ENCODE results near the gene ZDHHC20. TPM values are rescaled to one million over a fixed set of nuclear protein-coding genes. Genes with fewer than 3 reads are reported as not detected.
A peak's percentile ranks its signal among the peaks of the same experiment; 100 is the strongest.

The ZDHHC20 gene
- total RNA-seq, 1 donor from 2014 or later, result 14.0 TPM

DNA sequence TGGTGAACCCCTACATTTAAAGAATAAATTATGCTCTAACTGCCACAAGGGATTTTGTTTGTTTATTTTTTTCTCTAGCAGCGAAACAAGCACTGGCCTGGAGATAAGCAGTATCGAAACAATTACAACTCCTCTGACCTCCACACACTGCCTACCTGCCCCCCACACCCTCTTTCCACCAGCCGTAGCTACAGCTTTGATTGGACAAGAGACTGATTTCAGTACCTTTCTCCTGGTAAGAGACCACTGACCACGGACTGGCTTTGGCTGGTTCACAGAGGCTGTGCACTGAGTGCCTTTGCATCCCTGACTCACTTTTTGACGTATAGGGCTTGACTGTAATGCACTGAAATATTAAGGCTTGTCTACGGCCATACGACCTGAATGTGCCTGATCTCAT lies 7.4 kb upstream of the ZDHHC20 start:
- no peaks in the 10 kb centered on the region for H3K27me3 ChIP-seq (ENCODE audit: low read depth)
- TF ChIP-seq, protein P1, sequence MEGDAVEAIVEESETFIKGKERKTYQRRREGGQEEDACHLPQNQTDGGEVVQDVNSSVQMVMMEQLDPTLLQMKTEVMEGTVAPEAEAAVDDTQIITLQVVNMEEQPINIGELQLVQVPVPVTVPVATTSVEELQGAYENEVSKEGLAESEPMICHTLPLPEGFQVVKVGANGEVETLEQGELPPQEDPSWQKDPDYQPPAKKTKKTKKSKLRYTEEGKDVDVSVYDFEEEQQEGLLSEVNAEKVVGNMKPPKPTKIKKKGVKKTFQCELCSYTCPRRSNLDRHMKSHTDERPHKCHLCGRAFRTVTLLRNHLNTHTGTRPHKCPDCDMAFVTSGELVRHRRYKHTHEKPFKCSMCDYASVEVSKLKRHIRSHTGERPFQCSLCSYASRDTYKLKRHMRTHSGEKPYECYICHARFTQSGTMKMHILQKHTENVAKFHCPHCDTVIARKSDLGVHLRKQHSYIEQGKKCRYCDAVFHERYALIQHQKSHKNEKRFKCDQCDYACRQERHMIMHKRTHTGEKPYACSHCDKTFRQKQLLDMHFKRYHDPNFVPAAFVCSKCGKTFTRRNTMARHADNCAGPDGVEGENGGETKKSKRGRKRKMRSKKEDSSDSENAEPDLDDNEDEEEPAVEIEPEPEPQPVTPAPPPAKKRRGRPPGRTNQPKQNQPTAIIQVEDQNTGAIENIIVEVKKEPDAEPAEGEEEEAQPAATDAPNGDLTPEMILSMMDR (IDR thresholded peaks at IDR 0.05; ENCODE audit: borderline replicate concordance), result no peak
- intact Hi-C loops (cut with micrococcal nuclease), result no loop called here
- no peak overlapping the region for H3K27ac ChIP-seq (replicated peaks)
- H3K36me3 ChIP-seq, result no peaks in the 10 kb centered on the region
- no peaks in the 10 kb centered on the region for H3K4me1 ChIP-seq
- H3K4me3 ChIP-seq, result no peak overlapping the region
- peaks cover 14% of the 10 kb centered on the region for H3K9me3 ChIP-seq (replicated peaks)
- DNase-seq, result no peak

DNA sequence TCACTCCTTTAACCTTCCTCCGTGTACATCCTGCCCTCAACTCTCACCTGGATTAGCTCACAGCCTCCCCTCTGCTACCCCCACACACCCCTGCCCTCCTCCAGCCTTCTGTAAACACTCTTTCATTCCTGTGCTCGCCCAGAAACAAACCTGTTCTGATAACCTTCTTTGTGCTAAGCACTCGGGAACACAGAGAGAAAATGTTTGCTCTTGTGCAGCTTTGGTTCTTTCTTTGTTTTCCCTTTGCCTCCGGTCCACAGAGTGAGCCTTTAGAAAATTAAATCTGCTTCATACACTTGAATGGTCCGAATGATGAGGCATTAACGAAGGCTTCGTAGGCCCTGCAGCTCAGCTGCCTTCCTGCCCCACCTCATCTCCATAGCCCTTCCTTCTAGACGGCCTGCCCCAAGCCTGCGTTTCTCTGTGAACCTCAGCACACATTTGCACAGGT lies 6.6 kb upstream of the ZDHHC20 start:
- no peak for DNase-seq
- intact Hi-C loops (cut with micrococcal nuclease), result no loop called here
- TF ChIP-seq, protein P1 (IDR thresholded peaks at IDR 0.05; ENCODE audit: borderline replicate concordance), result no peak

DNA sequence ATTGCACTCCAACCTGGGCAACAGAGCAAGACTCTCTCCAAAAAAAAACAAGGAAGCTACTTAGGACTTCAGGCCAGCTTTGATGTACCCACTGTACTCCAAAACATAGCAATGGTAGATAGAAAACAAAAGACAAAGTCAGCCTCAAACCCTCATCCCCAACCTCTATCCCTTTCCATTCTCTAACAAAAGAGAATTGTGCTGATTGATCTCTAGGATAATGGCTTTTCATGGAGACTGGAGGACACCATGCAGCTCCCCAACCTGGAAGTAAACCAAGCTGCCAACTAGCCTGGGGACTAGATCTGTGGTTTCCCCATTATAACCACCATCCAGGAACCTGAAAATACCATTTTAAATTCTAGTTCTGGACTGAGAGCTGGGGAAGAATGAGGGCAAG lies 4.3 kb upstream of the ZDHHC20 start:
- Histone ChIP-seq H3K36me3 (no peaks in the 10 kb centered on the region), H3K9me3 (replicated peaks) (no peaks in the 10 kb centered on the region), H3K27me3 (ENCODE audit: low read depth) (no peaks in the 10 kb centered on the region), H3K27ac (replicated peaks) (no peak overlapping the region), H3K4me1 (peaks cover 7% of the 10 kb centered on the region), H3K4me3 (no peak overlapping the region)
- DNase-seq, result no peak
- TF ChIP-seq, protein P1 (IDR thresholded peaks at IDR 0.05; ENCODE audit: borderline replicate concordance), result no peak
- intact Hi-C loops (cut with micrococcal nuclease), result no loop called here

More for the DNA sequence above, 6.6 kb upstream of the ZDHHC20 start:
- no peaks in the 10 kb centered on the region for H3K27me3 ChIP-seq (ENCODE audit: low read depth)
- H3K36me3 ChIP-seq, result no peaks in the 10 kb centered on the region
- H3K9me3 ChIP-seq (replicated peaks), result peaks cover 6% of the 10 kb centered on the region
- H3K27ac ChIP-seq (replicated peaks), result no peak overlapping the region
- H3K4me1 ChIP-seq, result no peaks in the 10 kb centered on the region
- no peak overlapping the region for H3K4me3 ChIP-seq

DNA sequence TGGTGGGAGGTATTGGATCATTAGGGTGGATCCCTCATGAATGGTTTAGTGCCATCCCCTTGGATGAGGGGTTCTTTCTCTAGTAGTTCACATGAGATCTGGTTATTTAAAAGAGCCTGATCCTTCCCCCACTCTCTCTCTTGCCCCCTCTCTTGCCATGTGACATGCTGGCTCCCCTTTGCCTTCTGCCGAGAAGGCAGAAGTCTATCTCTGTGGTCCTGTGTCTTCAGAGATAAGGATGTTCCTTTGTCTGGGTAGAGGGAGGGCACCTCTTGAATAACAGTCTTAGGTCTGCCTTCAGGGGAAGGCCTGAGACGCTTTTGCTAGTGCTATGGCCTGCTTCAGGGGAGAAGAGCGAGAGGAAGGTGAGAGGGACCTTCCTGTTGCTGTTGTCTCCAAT lies 2.0 kb upstream of the ZDHHC20 start:
- H3K4me1 ChIP-seq, result peaks cover 28% of the 10 kb centered on the region
- TF ChIP-seq, protein P1 (IDR thresholded peaks at IDR 0.05; ENCODE audit: borderline replicate concordance), result no peak
- H3K27ac ChIP-seq (replicated peaks), result no peak overlapping the region
- intact Hi-C loops (cut with micrococcal nuclease), result no loop called here
- no peak overlapping the region for H3K4me3 ChIP-seq
- H3K27me3 ChIP-seq (ENCODE audit: low read depth), result no peaks in the 10 kb centered on the region
- no peaks in the 10 kb centered on the region for H3K36me3 ChIP-seq
- no peak for DNase-seq
- no peaks in the 10 kb centered on the region for H3K9me3 ChIP-seq (replicated peaks)

DNA sequence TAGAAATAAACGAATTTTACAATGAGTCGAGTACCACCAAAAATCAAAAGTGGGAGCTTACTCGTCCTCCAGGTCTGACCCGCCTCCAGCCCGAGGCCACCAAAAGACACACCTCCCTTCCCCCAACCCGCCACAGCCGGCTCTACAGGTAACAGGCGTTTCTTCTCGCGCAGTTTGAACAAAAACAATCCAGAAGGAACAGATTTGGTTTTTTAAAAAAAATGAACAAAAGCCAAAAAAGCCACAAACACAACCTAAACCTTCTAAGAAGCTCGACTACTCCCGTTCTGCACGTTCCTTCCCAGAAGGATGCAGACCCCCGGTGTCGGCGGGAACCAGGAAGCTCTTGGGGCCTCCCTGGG lies 671 bp downstream of the ZDHHC20 start:
- Histone ChIP-seq H3K4me3 (peak overlapping the region; percentile 98), H3K4me1 (peaks cover 28% of the 10 kb centered on the region), H3K36me3 (no peaks in the 10 kb centered on the region), H3K27me3 (ENCODE audit: low read depth) (no peaks in the 10 kb centered on the region), H3K27ac (replicated peaks) (peak overlapping the region; percentile 95), H3K9me3 (replicated peaks) (no peaks in the 10 kb centered on the region)
- TF ChIP-seq, protein P1 (IDR thresholded peaks at IDR 0.05; ENCODE audit: borderline replicate concordance), result no peak
- DNase-seq, result peak; percentile 46
- intact Hi-C loops (cut with micrococcal nuclease), result no loop called here

All from left ventricle myocardium inferior (tissue), 1 donor.